Liver (tissue), 9 donors: ENCODE data around the gene SPEF1. TPM values are rescaled to one million over a fixed set of nuclear protein-coding genes. Genes with fewer than 3 reads are reported as not detected.

Experiments
- DNase-seq: peaks from one replicate; pipeline ENCODE4 v3.0.0-alpha.2; 2017; ENCODE audit warnings: low spot score
- H3K27ac ChIP-seq, 2 donors: one replicate each; pipeline ENCODE4 v1.7.0; 2013; ENCODE audit warnings: inconsistent platforms in 2 of 2, low read length in 2 of 2, control low read depth in 1 of 2, low read depth in 1 of 2, mild to moderate bottlenecking in 1 of 2
- H3K27me3 ChIP-seq, 4 donors: one replicate each; pipeline versions ENCODE4 v1.6.1 to v1.7.0; 2013; ENCODE audit warnings: low read length in 3 of 4, inconsistent platforms in 1 of 4, mild to moderate bottlenecking in 1 of 4, moderate library complexity in 1 of 4; ENCODE audit not compliant: control insufficient read depth in 4 of 4, insufficient read depth in 4 of 4
- H3K36me3 ChIP-seq, 4 donors: one replicate each; pipeline versions ENCODE4 v1.6.1 to v1.7.0; 2013; ENCODE audit warnings: low read length in 3 of 4, mild to moderate bottlenecking in 3 of 4, low read depth in 1 of 4, moderate library complexity in 1 of 4; ENCODE audit not compliant: control insufficient read depth in 4 of 4, insufficient read depth in 3 of 4
- H3K4me1 ChIP-seq, 4 donors: one replicate each; pipeline versions ENCODE4 v1.6.1 to v1.7.0; 2013; ENCODE audit warnings: low read length in 3 of 4, mild to moderate bottlenecking in 3 of 4, moderate library complexity in 1 of 4; ENCODE audit not compliant: control insufficient read depth in 4 of 4, insufficient read depth in 4 of 4
- H3K4me3 ChIP-seq, 3 donors: one replicate each; pipeline versions ENCODE4 v1.6.1 to v1.7.0; 2013; ENCODE audit warnings: low read length in 3 of 3, control low read depth in 1 of 3, low read depth in 1 of 3, mild to moderate bottlenecking in 1 of 3
- H3K9ac ChIP-seq, 2 donors: one replicate each; pipeline ENCODE4 v1.7.0; 2013; ENCODE audit warnings: low read length in 2 of 2, mild to moderate bottlenecking in 2 of 2, moderate library complexity in 2 of 2, control low read depth in 1 of 2, low read depth in 1 of 2
- H3K9me3 ChIP-seq, 4 donors: one replicate each; pipeline versions ENCODE4 v1.6.1 to v1.7.0; 2013; ENCODE audit warnings: low read length in 3 of 4; ENCODE audit not compliant: control insufficient read depth in 4 of 4
- CTCF ChIP-seq: fragments of 150-350 bp; IDR thresholded peaks from 2 replicates; pipeline ENCODE4 v1.5.1; 2017; ENCODE audit warnings: improper control_type of control experiment, low read depth, low read length; ENCODE audit not compliant: missing input control
- FOXA1 ChIP-seq: IDR thresholded peaks from 2 replicates; pipeline ENCODE4 v1.6.1; 2016; ENCODE audit warnings: antibody characterized with exemption
- FOXA2 ChIP-seq: IDR thresholded peaks from 2 replicates; pipeline ENCODE4 v1.6.1; 2016; ENCODE audit warnings: antibody characterized with exemption
- GABPA ChIP-seq, 2 donors: IDR thresholded peaks in 1 of 2; conservative IDR thresholded peaks in 1 of 2; 2 replicates each; pipeline ENCODE4 v1.6.1; 2016; ENCODE audit warnings: antibody characterized with exemption in 2 of 2, mild to moderate bottlenecking in 1 of 2, moderate library complexity in 1 of 2
- HNF4A ChIP-seq, 2 donors: conservative IDR thresholded peaks; 2 replicates each; pipeline ENCODE4 v1.6.1; 2016; ENCODE audit warnings: antibody characterized with exemption in 2 of 2, mild to moderate bottlenecking in 2 of 2
- JUND ChIP-seq, 2 donors: IDR thresholded peaks; 2 replicates each; pipeline ENCODE4 v1.6.1; 2016; ENCODE audit warnings: antibody characterized with exemption in 2 of 2
- MAX ChIP-seq: IDR thresholded peaks from 2 replicates; pipeline ENCODE4 v1.6.1; 2016; ENCODE audit warnings: antibody characterized with exemption
- NR2F2 ChIP-seq: IDR thresholded peaks from 2 replicates; pipeline ENCODE4 v1.6.1; 2016; ENCODE audit warnings: antibody characterized with exemption
- RAD21 ChIP-seq, 2 donors: IDR thresholded peaks; 2 replicates each; pipeline ENCODE4 v1.6.1; 2016; ENCODE audit warnings: antibody characterized with exemption in 2 of 2, mild to moderate bottlenecking in 2 of 2
- RXRA ChIP-seq, 2 donors: IDR thresholded peaks; 2 replicates each; pipeline ENCODE4 v1.6.1; 2017 to 2018; ENCODE audit warnings: antibody characterized with exemption in 2 of 2, mild to moderate bottlenecking in 1 of 2
- SP1 ChIP-seq: IDR thresholded peaks from 2 replicates; pipeline ENCODE4 v1.6.1; 2018; ENCODE audit warnings: antibody characterized with exemption, mild to moderate bottlenecking
- TAF1 ChIP-seq: conservative IDR thresholded peaks from 2 replicates; pipeline ENCODE4 v1.6.1; 2016; ENCODE audit warnings: antibody characterized with exemption, mild to moderate bottlenecking
- YY1 ChIP-seq: IDR thresholded peaks from 2 replicates; pipeline ENCODE4 v1.6.1; 2016; ENCODE audit warnings: antibody characterized with exemption, mild to moderate bottlenecking
- ZBTB33 ChIP-seq: IDR thresholded peaks from 2 replicates; pipeline ENCODE4 v1.6.1; 2016; ENCODE audit warnings: antibody characterized with exemption
- WGBS: extraction: QIAGEN DNeasy Blood & Tissue Kit; methylation state at CpG from one replicate; pipeline ENCODE4 v1.1.7; 2013; 5-methylcytosine and 5-hydroxymethylcytosine counted together
- polyA plus RNA-seq, 2 donors: library from polyadenylated mRNA; stranded (reverse) in 1 of 2; unstranded in 1 of 2; fragments of 200-250 nt in 1 of 2; fragments of >200 nt in 1 of 2; fragmentation: Nextera tagmentation in 1 of 2; extraction: Ambion mirVana in 1 of 2; gene quantifications; one replicate each; pipeline versions ENCODE4 v1.2.1 to v1.2.3, GENCODE V29; 2013 to 2015
- total RNA-seq, 2 donors: library from RNA; depleted of rRNA; stranded (reverse); fragments of >200 nt; gene quantifications; one replicate each; pipeline ENCODE4 v1.2.3, GENCODE V29; 2014
- TF ChIP-seq, protein P1 (sequence below): IDR thresholded peaks from 2 replicates; pipeline ENCODE4 v1.6.1; 2016; ENCODE audit warnings: antibody characterized with exemption
- TF ChIP-seq, protein P2 (sequence below): IDR thresholded peaks from 2 replicates; pipeline ENCODE4 v1.6.1; 2016; ENCODE audit warnings: antibody characterized with exemption, mild to moderate bottlenecking
- donor health status: healthy.
- donor health status: healthy.
- donor health status: healthy.
- donor health status: healthy.
- donor health status: healthy.

The SPEF1 gene
- total and polyA plus RNA-seq, 4 donors: not detected

DNA sequence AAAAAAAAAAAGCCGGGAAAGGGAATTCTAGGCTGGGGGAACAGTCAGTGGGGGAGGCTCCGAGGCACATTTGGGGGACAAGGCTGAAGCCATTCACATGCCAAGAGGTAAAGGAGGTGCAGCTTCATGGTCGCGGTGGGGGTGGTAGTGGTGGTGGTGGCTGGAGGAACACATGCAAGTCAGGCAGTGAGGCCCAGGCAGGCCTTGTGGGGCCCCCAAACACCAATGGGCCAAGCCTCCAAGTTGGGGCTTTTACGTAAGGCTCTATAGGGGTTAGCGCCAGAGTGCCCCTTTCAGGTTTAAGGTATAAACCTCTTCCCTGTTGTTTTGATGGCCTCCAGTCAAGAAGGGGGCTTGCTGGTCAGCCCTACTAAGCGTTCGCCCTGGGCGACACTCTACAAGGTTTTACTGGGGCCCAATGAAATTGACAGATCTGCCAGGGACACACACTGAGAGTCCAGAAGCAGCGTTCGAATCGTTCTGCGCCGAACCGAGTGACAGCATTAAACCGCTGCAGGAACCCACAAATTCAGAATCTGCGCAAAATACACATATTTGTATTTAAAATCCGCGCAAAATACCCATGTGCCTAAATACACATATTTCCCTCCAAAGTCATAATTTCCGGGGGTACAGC is 38.3 kb upstream of the SPEF1 start:
- Histone ChIP-seq H3K27ac (peak overlapping the region; percentile 96 to 99), H3K27me3 (no peaks in the 10 kb centered on the region), H3K36me3 (peaks cover 3 to 22% (median 12%) of the 10 kb centered on the region in 4 donors), H3K9me3 (no peaks in the 10 kb centered on the region), H3K4me3 (peak overlapping the region; percentile 82 to 90 (median 84)), H3K4me1 (peaks cover 0 to 21% (median 13%) of the 10 kb centered on the region in 4 donors), H3K9ac (peak overlapping the region; percentile 66 to 99)
- TF ChIP-seq CTCF: no peak
- TF ChIP-seq RAD21 (IDR thresholded peaks at IDR 0.05): no peak
- TF ChIP-seq MAX: no peak
- no peak for TF ChIP-seq RXRA (IDR thresholded peaks at IDR 0.05)
- TF ChIP-seq FOXA1: no peak
- no peak for TF ChIP-seq JUND (IDR thresholded peaks at IDR 0.05)
- TF ChIP-seq, protein P1, sequence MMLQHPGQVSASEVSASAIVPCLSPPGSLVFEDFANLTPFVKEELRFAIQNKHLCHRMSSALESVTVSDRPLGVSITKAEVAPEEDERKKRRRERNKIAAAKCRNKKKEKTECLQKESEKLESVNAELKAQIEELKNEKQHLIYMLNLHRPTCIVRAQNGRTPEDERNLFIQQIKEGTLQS: no peak
- TF ChIP-seq ZBTB33: no peak
- no peak for TF ChIP-seq HNF4A (conservative IDR thresholded peaks at IDR 0.05)
- no peak for TF ChIP-seq YY1
- TF ChIP-seq NR2F2: no peak
- no peak for TF ChIP-seq FOXA2
- TF ChIP-seq SP1: no peak
- TF ChIP-seq TAF1: no peak
- TF ChIP-seq GABPA (IDR thresholded peaks at IDR 0.05 in 1 of 2, conservative IDR thresholded peaks at IDR 0.05 in 1 of 2): no peak
- DNase-seq: no peak
- 67% methylated on average over 20 of the region's 20 CpGs for WGBS

DNA sequence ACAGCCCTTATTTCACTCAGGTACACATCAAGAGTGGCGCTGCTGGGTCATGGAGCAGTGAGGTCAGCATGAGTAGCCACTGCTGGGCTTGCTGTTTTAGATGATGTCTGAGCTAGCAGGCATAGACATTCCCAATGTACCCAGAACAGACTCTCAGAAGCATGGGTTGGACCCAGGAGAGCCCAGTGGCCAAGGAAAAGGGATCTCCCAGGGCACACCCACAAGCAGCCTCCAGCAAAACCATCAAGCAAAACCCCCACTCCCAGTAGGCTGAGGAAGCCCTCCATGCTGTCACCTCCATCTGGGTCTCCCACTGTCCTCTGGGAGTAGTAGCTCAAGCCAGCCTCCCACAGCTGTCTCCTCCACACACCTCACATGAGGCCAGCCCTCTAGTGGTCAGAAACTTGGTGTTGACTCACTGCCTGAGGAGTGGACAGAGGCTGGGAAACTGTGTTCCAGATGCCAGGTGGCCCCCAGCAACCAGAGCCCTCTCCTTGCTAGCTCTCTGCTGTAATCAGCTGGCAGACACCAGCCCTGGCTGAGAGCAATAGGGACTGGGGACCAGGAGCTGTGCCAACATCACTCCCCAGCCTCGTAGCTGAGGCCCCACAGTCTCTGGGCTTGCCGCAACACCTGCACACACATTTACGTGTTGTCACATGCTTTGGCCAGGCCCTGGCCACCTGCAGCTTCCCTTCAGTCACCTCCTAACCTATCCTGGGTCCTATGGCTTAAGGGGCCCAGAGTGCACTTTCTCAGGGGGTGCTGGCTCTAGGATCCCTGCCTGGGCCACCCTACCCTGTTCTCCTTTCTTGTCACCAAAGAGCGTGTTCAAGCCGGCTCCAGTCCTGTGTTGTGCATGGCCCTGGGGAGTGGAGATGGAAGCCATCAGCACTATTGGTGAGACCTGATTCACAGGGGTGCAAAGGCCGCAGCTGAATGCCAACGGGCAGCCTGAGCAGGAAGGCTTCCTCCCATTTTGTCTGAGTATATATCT is 37.2 kb upstream of the SPEF1 start:
- Histone ChIP-seq H3K27me3 (no peaks in the 10 kb centered on the region), H3K9me3 (no peaks in the 10 kb centered on the region), H3K4me1 (peaks cover 0 to 21% (median 13%) of the 10 kb centered on the region in 4 donors), H3K27ac (peak overlapping the region; percentile 6 to 43), H3K9ac (no peak overlapping the region), H3K36me3 (peaks cover 0 to 12% (median 7%) of the 10 kb centered on the region in 4 donors), H3K4me3 (no peak overlapping the region)
- WGBS: 80% methylated on average over 8 of the region's 8 CpGs
- TF ChIP-seq CTCF (peak; percentile 60), RAD21 (IDR thresholded peaks at IDR 0.05) (peak; percentile 79 to 89), RXRA (IDR thresholded peaks at IDR 0.05) (peak in 1 of 2 donors; percentile 29)
- TF ChIP-seq, protein P2, sequence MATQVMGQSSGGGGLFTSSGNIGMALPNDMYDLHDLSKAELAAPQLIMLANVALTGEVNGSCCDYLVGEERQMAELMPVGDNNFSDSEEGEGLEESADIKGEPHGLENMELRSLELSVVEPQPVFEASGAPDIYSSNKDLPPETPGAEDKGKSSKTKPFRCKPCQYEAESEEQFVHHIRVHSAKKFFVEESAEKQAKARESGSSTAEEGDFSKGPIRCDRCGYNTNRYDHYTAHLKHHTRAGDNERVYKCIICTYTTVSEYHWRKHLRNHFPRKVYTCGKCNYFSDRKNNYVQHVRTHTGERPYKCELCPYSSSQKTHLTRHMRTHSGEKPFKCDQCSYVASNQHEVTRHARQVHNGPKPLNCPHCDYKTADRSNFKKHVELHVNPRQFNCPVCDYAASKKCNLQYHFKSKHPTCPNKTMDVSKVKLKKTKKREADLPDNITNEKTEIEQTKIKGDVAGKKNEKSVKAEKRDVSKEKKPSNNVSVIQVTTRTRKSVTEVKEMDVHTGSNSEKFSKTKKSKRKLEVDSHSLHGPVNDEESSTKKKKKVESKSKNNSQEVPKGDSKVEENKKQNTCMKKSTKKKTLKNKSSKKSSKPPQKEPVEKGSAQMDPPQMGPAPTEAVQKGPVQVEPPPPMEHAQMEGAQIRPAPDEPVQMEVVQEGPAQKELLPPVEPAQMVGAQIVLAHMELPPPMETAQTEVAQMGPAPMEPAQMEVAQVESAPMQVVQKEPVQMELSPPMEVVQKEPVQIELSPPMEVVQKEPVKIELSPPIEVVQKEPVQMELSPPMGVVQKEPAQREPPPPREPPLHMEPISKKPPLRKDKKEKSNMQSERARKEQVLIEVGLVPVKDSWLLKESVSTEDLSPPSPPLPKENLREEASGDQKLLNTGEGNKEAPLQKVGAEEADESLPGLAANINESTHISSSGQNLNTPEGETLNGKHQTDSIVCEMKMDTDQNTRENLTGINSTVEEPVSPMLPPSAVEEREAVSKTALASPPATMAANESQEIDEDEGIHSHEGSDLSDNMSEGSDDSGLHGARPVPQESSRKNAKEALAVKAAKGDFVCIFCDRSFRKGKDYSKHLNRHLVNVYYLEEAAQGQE: no peak
- DNase-seq: peak; percentile 64
